ENCODE data around the gene PGA3.
"Not testable (repeated sequence)": the region's sequence is repeated elsewhere in the genome, so short reads cannot be mapped to it uniquely, and the experiment has no call there.

PGA3 gene

GRCh38 chr11:61202950-61203746 is at the start of gene PGA3:
PGA3 (plus strand) TSS chr11:61203515; CDS start chr11:61203565, 50 bp downstream.
- H3K4me3 ChIP-seq; H3K4me1 ChIP-seq; H3K27me3 ChIP-seq (ENCODE audit: low read depth); DNase-seq (ENCODE audit: low spot score in 2 of 2); in situ Hi-C loops (cut with MboI; ENCODE audit: low sequenced_read_pairs); H3K36me3 ChIP-seq (replicated peaks); H3K9me3 ChIP-seq: not testable (repeated sequence)

DNA sequence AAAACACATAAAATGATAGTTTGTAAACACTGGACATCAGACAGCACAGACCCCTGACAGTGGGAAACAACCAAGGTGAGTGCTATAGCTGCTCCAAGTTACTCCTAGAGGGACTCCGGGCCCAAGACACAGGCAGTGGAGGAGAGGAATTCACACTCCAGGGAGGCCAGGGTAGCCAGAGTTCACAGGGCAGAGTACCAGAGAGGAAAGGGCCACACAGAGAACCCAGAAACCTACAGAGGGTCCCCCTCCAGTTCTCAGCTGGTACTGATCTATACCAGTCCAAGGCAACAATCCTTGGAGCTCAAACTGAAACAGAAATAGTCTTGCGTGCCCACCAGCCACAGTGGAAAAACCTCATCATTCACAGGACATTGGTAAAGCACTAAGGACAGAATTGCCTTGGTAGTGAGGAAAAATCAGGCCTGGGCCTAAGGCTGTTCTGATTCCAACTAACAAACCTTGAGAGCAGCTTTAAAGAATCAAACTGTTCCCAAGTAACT is 49.7 kb upstream of the PGA3 start:
- H3K36me3 ChIP-seq (replicated peaks): peaks cover 6% of the 10 kb centered on the region
- peaks cover 11% of the 10 kb centered on the region for H3K4me1 ChIP-seq
- no peak overlapping the region for H3K4me3 ChIP-seq
- H3K9me3 ChIP-seq: no peaks in the 10 kb centered on the region; the same call in 1 of the 2 replicates
- in situ Hi-C loops (cut with MboI; ENCODE audit: low sequenced_read_pairs): no loop called here
- H3K27me3 ChIP-seq (ENCODE audit: low read depth): no peaks in the 10 kb centered on the region
- DNase-seq (ENCODE audit: low spot score in 2 of 2): no peak

- peaks cover 12% of the 10 kb centered on the region for H3K4me1 ChIP-seq
- no peaks in the 10 kb centered on the region for H3K27me3 ChIP-seq (ENCODE audit: low read depth)
- in situ Hi-C loops (cut with MboI; ENCODE audit: low sequenced_read_pairs): no loop called here
- H3K36me3 ChIP-seq (replicated peaks): peaks cover 6% of the 10 kb centered on the region
- no peaks in the 10 kb centered on the region; the same call in 1 of the 2 replicates for H3K9me3 ChIP-seq
- DNase-seq (ENCODE audit: low spot score in 2 of 2): no peak
- no peak overlapping the region for H3K4me3 ChIP-seq
Observed at GRCh38 chr11:61154528-61154927, 48.8 kb upstream of the PGA3 start.

DNA sequence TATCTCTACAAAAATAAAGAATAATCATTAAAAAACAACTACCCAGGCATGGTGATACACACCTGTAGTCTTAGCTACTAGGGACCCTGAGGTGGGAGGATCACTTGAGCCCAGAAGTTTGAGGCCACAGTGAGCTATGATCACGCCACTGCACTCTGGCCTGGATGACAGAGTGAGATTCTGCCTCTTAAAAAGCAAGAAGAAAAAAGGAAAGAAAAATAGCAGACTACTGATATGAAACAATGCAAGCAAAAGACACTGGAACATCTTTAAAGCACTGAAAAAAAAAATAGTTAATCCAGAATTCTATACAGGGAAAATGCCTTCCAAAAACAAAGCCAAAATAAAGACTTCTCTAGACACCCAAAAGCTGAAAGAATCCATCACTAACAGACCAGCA is 48.0 kb upstream of the PGA3 start:
- in situ Hi-C loops (cut with MboI; ENCODE audit: low sequenced_read_pairs): no loop called here
- Histone ChIP-seq H3K27me3 (ENCODE audit: low read depth) (no peaks in the 10 kb centered on the region), H3K36me3 (replicated peaks) (peaks cover 6% of the 10 kb centered on the region), H3K4me3 (no peak overlapping the region), H3K9me3 (no peaks in the 10 kb centered on the region; the same call in 1 of the 2 replicates), H3K4me1 (peaks cover 5% of the 10 kb centered on the region)
- DNase-seq (ENCODE audit: low spot score in 2 of 2): no peak

DNA sequence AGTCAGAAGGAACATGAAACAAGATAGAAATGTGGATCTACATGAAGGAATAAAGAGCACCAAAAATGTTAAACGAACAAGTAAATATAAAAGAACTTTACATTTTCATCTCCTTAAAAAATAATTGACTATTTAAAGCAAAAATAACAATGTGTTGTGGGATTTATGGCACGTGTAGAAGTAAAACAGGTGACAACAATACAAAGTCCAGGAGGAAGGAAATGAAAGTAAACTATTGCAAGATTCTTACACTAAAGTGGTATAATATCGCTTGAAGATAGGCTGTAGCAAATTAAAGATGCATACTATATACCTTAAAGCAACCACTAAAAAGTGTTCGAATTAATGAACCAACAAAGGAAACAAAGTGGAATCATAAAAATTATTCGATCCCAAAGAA is 47.6 kb upstream of the PGA3 start:
- no peak for DNase-seq (ENCODE audit: low spot score in 2 of 2)
- H3K36me3 ChIP-seq (replicated peaks): peaks cover 6% of the 10 kb centered on the region
- no peak overlapping the region for H3K4me3 ChIP-seq
- in situ Hi-C loops (cut with MboI; ENCODE audit: low sequenced_read_pairs): no loop called here
- no peaks in the 10 kb centered on the region for H3K27me3 ChIP-seq (ENCODE audit: low read depth)
- H3K4me1 ChIP-seq: peaks cover 9% of the 10 kb centered on the region
- H3K9me3 ChIP-seq: no peaks in the 10 kb centered on the region; the same call in 1 of the 2 replicates

DNA sequence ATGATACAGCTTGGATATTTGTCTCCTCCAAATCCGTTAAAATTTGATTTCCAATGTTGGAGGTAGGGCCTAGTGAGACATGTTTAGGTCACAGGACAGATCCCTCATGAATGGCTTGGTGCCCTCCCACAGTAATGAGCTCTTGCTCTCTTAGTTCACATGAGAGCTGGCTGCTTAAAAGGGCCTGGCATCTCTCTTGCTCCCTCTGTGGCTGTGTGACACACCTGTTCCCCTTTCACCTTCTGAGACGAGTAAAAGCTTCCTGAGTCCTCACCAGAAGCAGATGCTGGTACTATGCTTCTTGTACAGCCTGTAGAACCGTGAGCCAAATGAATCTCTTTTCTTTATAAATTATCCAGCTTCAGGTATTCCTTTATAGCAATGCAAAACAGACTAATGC is 45.6 kb upstream of the PGA3 start:
- Histone ChIP-seq H3K36me3 (replicated peaks) (peaks cover 6% of the 10 kb centered on the region), H3K4me3 (no peak overlapping the region), H3K27me3 (ENCODE audit: low read depth) (no peaks in the 10 kb centered on the region), H3K9me3 (no peaks in the 10 kb centered on the region; the same call in 1 of the 2 replicates), H3K4me1 (peaks cover 18% of the 10 kb centered on the region)
- in situ Hi-C loops (cut with MboI; ENCODE audit: low sequenced_read_pairs): no loop called here
- DNase-seq (ENCODE audit: low spot score in 2 of 2): no peak

GRCh38 chr11:61158691-61159381 is 44.5 kb upstream of the PGA3 start:
- H3K27me3 ChIP-seq (ENCODE audit: low read depth): no peaks in the 10 kb centered on the region
- peaks cover 6% of the 10 kb centered on the region for H3K36me3 ChIP-seq (replicated peaks)
- DNase-seq (ENCODE audit: low spot score in 2 of 2): no peak
- in situ Hi-C loops (cut with MboI; ENCODE audit: low sequenced_read_pairs): no loop called here
- H3K9me3 ChIP-seq: no peaks in the 10 kb centered on the region; the same call in 1 of the 2 replicates
- peaks cover 18% of the 10 kb centered on the region for H3K4me1 ChIP-seq
- no peak overlapping the region for H3K4me3 ChIP-seq

GRCh38 chr11:61160487-61161189 is 42.7 kb upstream of the PGA3 start:
- peak overlapping the region; percentile 54 for H3K4me3 ChIP-seq
- in situ Hi-C loops (cut with MboI; ENCODE audit: low sequenced_read_pairs): no loop called here
- DNase-seq (ENCODE audit: low spot score in 2 of 2): peak in 1 of 2 experiments; percentile 16
- peaks cover 21% of the 10 kb centered on the region for H3K4me1 ChIP-seq
- no peaks in the 10 kb centered on the region; the same call in 1 of the 2 replicates for H3K9me3 ChIP-seq
- H3K36me3 ChIP-seq (replicated peaks): peaks cover 6% of the 10 kb centered on the region
- H3K27me3 ChIP-seq (ENCODE audit: low read depth): no peaks in the 10 kb centered on the region

GRCh38 chr11:61161190-61162091 is 41.9 kb upstream of the PGA3 start, which contains the start of gene VPS37C:
VPS37C (minus strand) TSS chr11:61161426; CDS start chr11:61138829, 22,597 bp downstream.
- peak; percentile 72 to 93 for DNase-seq (ENCODE audit: low spot score in 2 of 2)
- H3K36me3 ChIP-seq (replicated peaks): peaks cover 6% of the 10 kb centered on the region
- in situ Hi-C loops (cut with MboI; ENCODE audit: low sequenced_read_pairs): no loop called here
- peak within 1 kb of the TSS; percentile 54 for H3K4me3 ChIP-seq
- peaks cover 21% of the 10 kb centered on the region for H3K4me1 ChIP-seq
- H3K9me3 ChIP-seq: no peaks in the 10 kb centered on the region; the same call in 1 of the 2 replicates
- no peaks in the 10 kb centered on the region for H3K27me3 ChIP-seq (ENCODE audit: low read depth)

DNA sequence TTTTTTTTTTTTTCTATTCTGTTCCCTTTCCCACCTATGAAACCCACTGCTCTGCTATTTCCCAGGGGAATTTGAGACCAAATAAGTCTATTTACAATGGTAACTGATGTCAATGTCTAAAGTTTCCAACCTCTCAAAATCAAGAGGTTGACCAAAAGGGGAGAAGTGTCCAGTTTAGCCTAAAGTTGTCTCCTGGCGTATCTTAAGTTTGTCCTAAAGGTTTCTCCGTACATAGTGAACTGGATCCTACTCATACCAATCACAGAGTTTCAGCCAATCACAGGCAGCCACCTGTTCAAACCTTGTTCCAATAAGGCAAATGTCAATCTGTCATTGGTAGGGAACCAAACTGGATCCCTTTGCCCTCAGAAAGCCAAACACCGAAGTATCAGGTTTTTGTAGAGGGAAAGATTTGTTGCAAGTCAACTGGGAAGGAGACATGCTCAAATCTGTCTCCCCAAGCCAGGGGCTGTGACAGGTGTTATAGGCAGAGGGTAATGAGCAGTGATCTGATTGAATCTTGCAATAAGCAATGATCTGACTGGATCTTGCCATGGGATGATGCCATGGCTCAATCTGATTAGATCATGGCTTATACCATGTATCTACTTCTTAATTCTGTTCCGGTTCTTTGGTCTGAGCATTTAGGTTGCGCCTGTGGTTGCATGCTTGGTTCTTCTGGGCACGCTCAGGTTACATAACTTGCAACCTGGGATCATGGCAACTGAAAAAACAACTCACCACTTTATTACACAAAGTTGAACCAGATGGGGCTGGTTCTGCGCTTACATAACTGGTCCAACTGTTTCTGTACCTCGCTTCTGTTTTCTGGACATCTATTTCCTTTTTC is 41.0 kb upstream of the PGA3 start:
- in situ Hi-C loops (cut with MboI; ENCODE audit: low sequenced_read_pairs): no loop called here

DNA sequence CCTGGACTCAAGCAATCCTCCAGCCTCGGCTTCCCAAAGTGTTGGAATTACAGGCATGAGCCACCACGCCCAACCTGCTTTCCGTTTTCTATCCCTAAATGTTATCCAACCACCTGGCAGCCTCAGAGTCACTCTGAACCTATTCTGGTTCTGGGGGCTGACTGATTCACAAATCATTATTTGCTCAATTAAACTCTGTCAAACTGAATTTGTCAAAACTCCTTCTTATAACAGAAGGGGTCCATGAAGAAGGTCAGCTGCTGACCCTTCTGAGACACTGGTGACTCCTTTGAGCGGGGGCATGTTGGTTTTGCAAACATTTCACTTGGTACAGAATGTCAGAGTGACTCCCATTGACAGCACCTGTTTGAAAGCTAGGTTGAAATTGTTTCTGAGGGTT is 40.3 kb upstream of the PGA3 start:
- peaks cover 21% of the 10 kb centered on the region for H3K4me1 ChIP-seq
- H3K9me3 ChIP-seq: no peaks in the 10 kb centered on the region
- H3K27me3 ChIP-seq (ENCODE audit: low read depth): no peaks in the 10 kb centered on the region
- no peak for DNase-seq (ENCODE audit: low spot score in 2 of 2)
- in situ Hi-C loops (cut with MboI; ENCODE audit: low sequenced_read_pairs): no loop called here
- H3K4me3 ChIP-seq: no peak overlapping the region
- H3K36me3 ChIP-seq (replicated peaks): no peaks in the 10 kb centered on the region

More for the DNA sequence above, 41.0 kb upstream of the PGA3 start:
- DNase-seq (ENCODE audit: low spot score in 2 of 2): peak in 1 of 2 experiments; percentile 40
- Histone ChIP-seq H3K9me3 (no peaks in the 10 kb centered on the region; the same call in 1 of the 2 replicates), H3K4me3 (peak overlapping the region; percentile 54), H3K36me3 (replicated peaks) (peaks cover 2% of the 10 kb centered on the region), H3K27me3 (ENCODE audit: low read depth) (no peaks in the 10 kb centered on the region), H3K4me1 (peaks cover 21% of the 10 kb centered on the region)

Data from HAP-1 (cell line).